ENCODE measurements around the gene NID1. TPM values are rescaled to one million over a fixed set of nuclear protein-coding genes. Genes with fewer than 3 reads are reported as not detected.

NID1 gene
- total RNA-seq, 1 experiment from 2014 or later, result 0.32 TPM

- TF ChIP-seq JUND (IDR thresholded peaks at IDR 0.05) (no peak), EZH2phosphoT487 (IDR thresholded peaks at IDR 0.05; ENCODE audit: borderline replicate concordance) (no peak)
Observed at GRCh38 chr1:235940285-235940684, 124.6 kb downstream of the NID1 start (continued).

GRCh38 chr1:235939480-235939775 lies 125.5 kb downstream of the NID1 start:
- H3K4me3 ChIP-seq (replicated peaks in 1 of 2; ENCODE audit: low read depth in 1 of 2, low read length in 2 of 2), result no peak overlapping the region
- DNase-seq (ENCODE audit: low read depth, low spot score), result no peak
- H2AFZ ChIP-seq (ENCODE audit: low read depth, low read length, poor library complexity, severe bottlenecking), result no peak overlapping the region
- CTCF ChIA-PET, result no interaction called here
- RAD21 ChIA-PET (ENCODE audit: low non-redundant PET in 1 of 2, low total read pairs in 2 of 2, uncharacterized antibody in 2 of 2, unreplicated experiment in 2 of 2), result no interaction called here
- no peaks in the 10 kb centered on the region for H3K9me2 ChIP-seq (ENCODE audit: insufficient read depth)
- intact Hi-C loops (cut with micrococcal nuclease), result no loop called here
- POLR2A ChIA-PET, result no interaction called here
- H3K27me3 ChIP-seq (ENCODE audit: insufficient read depth, low read length), result no peaks in the 10 kb centered on the region
- H3K36me3 ChIP-seq (ENCODE audit: control insufficient read depth in 1 of 2, insufficient read depth in 2 of 2, low read length in 2 of 2), result no peaks in the 10 kb centered on the region
- no TSS peak for BruUV-seq (replicated peaks)
- no peaks in the 10 kb centered on the region for H4K20me1 ChIP-seq (ENCODE audit: insufficient read depth)
- no peak overlapping the region for H3K9ac ChIP-seq (ENCODE audit: low read length)
- no peak for TF ChIP-seq ATF3 (IDR thresholded peaks at IDR 0.05)
- no peak for TF ChIP-seq CTCF (IDR thresholded peaks at IDR 0.05 in 2 of 3, conservative IDR thresholded peaks at IDR 0.05 in 1 of 3; ENCODE audit: borderline replicate concordance in 1 of 3, insufficient read depth in 1 of 3, low read depth in 2 of 3, low read length in 2 of 3)
- TF ChIP-seq TCF7L2 (IDR thresholded peaks at IDR 0.05; ENCODE audit: borderline replicate concordance, extremely low read depth, insufficient read depth, insufficient read length), result no peak
- TF ChIP-seq RAD21 (IDR thresholded peaks at IDR 0.05; ENCODE audit: low read depth), result no peak
- no peak for TF ChIP-seq YY1 (IDR thresholded peaks at IDR 0.05; ENCODE audit: extremely low read depth, insufficient replicate concordance, low read depth, low read length)
- TF ChIP-seq CEBPB (IDR thresholded peaks at IDR 0.05; ENCODE audit: low read depth), result no peak
- TF ChIP-seq EGR1 (IDR thresholded peaks at IDR 0.05; ENCODE audit: low read depth), result no peak
- TF ChIP-seq EZH2 (IDR thresholded peaks at IDR 0.05), result no peak
- no peak for TF ChIP-seq SIN3A (IDR thresholded peaks at IDR 0.05; ENCODE audit: low read depth)
- TF ChIP-seq JUND (IDR thresholded peaks at IDR 0.05), result no peak
- no peak for TF ChIP-seq ZNF274 (IDR thresholded peaks at IDR 0.05; ENCODE audit: low read depth, low read length)
- no peak for TF ChIP-seq MAX (IDR thresholded peaks at IDR 0.05)
- TF ChIP-seq REST (IDR thresholded peaks at IDR 0.05; ENCODE audit: low read depth), result no peak
- TF ChIP-seq CBX3 (IDR thresholded peaks at IDR 0.05; ENCODE audit: low read depth), result no peak
- no peak for TF ChIP-seq SP1 (IDR thresholded peaks at IDR 0.05; ENCODE audit: low read depth)
- TF ChIP-seq POLR2A (IDR thresholded peaks at IDR 0.05; ENCODE audit: borderline replicate concordance, extremely low read depth, insufficient read depth, insufficient read length), result no peak
- no peak for TF ChIP-seq EZH2phosphoT487 (IDR thresholded peaks at IDR 0.05; ENCODE audit: borderline replicate concordance)
- no peaks in the 10 kb centered on the region for H3K79me2 ChIP-seq (ENCODE audit: insufficient read depth, low read length)
- no peaks in the 10 kb centered on the region for H3K9me3 ChIP-seq (ENCODE audit: control insufficient read depth in 1 of 2, insufficient read depth in 1 of 2, low read depth in 1 of 2, low read length in 2 of 2)
- no peak overlapping the region for H3K27ac ChIP-seq (ENCODE audit: low read depth, low read length)
- H3K4me1 ChIP-seq (ENCODE audit: control insufficient read depth in 1 of 2, insufficient read depth in 2 of 2, low read length in 2 of 2), result no peaks in the 10 kb centered on the region
- ATAC-seq, result no peak
- no peak overlapping the region for H3K4me2 ChIP-seq (ENCODE audit: low read length)

All from HCT116 (cell line).